ENCODE results near the gene MOCS3.
A peak's percentile ranks its signal among the peaks of the same experiment; 100 is the strongest.

MOCS3 gene

GRCh38 chr20:50957276-50957675, 1.3 kb upstream of the MOCS3 start:
- Histone ChIP-seq H3K79me2 (ENCODE audit: insufficient read depth, low read length) (peaks cover 77% of the 10 kb centered on the region), H3K27me3 (ENCODE audit: insufficient read depth, low read length, poor library complexity) (no peaks in the 10 kb centered on the region), H3K4me1 (ENCODE audit: insufficient read depth, low read length) (peaks cover 53% of the 10 kb centered on the region), H3K4me2 (ENCODE audit: insufficient read depth, low read length) (peak overlapping the region; percentile 96), H3K9ac (ENCODE audit: low read depth, low read length) (peak overlapping the region; percentile 75), H2AFZ (ENCODE audit: low read depth, low read length) (no peak overlapping the region), H3K36me3 (ENCODE audit: insufficient read depth, low read length) (peaks cover 43% of the 10 kb centered on the region), H4K20me1 (ENCODE audit: insufficient read depth, low read length) (peaks cover 48% of the 10 kb centered on the region), H3K4me3 (ENCODE audit: low read depth in 1 of 2, low read length in 2 of 2) (peak overlapping the region; percentile 82), H3K27ac (ENCODE audit: low read length) (peak overlapping the region; percentile 43; the same call in 1 of the 2 replicates), H3K9me3 (ENCODE audit: insufficient read depth, low read length, severe bottlenecking) (no peaks in the 10 kb centered on the region)
- ATAC-seq (ENCODE audit: insufficient read depth, low read depth) (no peak), DNase-seq (no peak)
- TF ChIP-seq EZH2 (IDR thresholded peaks at IDR 0.05; ENCODE audit: borderline replicate concordance, low read depth, low read length, severe bottlenecking), result no peak
- no peak for TF ChIP-seq CTCF (IDR thresholded peaks at IDR 0.05; ENCODE audit: borderline replicate concordance, extremely low read depth, low read length, poor library complexity, severe bottlenecking)

- peak within 1 kb of the TSS; percentile 75 for H3K9ac ChIP-seq (ENCODE audit: low read depth, low read length)
- TF ChIP-seq CTCF (IDR thresholded peaks at IDR 0.05; ENCODE audit: borderline replicate concordance, extremely low read depth, low read length, poor library complexity, severe bottlenecking) (no peak), EZH2 (IDR thresholded peaks at IDR 0.05; ENCODE audit: borderline replicate concordance, low read depth, low read length, severe bottlenecking) (no peak)
- H3K9me3 ChIP-seq (ENCODE audit: insufficient read depth, low read length, severe bottlenecking), result no peaks in the 10 kb centered on the region
- peak within 1 kb of the TSS; percentile 86 for H2AFZ ChIP-seq (ENCODE audit: low read depth, low read length)
- H3K27me3 ChIP-seq (ENCODE audit: insufficient read depth, low read length, poor library complexity), result no peaks in the 10 kb centered on the region
- H4K20me1 ChIP-seq (ENCODE audit: insufficient read depth, low read length), result peaks cover 47% of the 10 kb centered on the region
- peak within 1 kb of the TSS; percentile 96 for H3K4me2 ChIP-seq (ENCODE audit: insufficient read depth, low read length)
- DNase-seq (peak; percentile 88), ATAC-seq (ENCODE audit: insufficient read depth, low read depth) (peak; percentile 89)
- H3K27ac ChIP-seq (ENCODE audit: low read length), result peak within 1 kb of the TSS; percentile 90
- H3K36me3 ChIP-seq (ENCODE audit: insufficient read depth, low read length), result peaks cover 37% of the 10 kb centered on the region
- peak within 1 kb of the TSS; percentile 82 for H3K4me3 ChIP-seq (ENCODE audit: low read depth in 1 of 2, low read length in 2 of 2)
- H3K79me2 ChIP-seq (ENCODE audit: insufficient read depth, low read length), result peaks cover 71% of the 10 kb centered on the region
- H3K4me1 ChIP-seq (ENCODE audit: insufficient read depth, low read length), result peaks cover 53% of the 10 kb centered on the region
Observed at GRCh38 chr20:50957798-50958614, 612 bp upstream of the MOCS3 start, which contains the start of gene DPM1. DPM1 (minus strand) TSS chr20:50958532; CDS start chr20:50958523, 9 bp downstream.

- H3K4me2 ChIP-seq (ENCODE audit: insufficient read depth, low read length), result peak overlapping the region; percentile 96
- TF ChIP-seq CTCF (IDR thresholded peaks at IDR 0.05; ENCODE audit: borderline replicate concordance, extremely low read depth, low read length, poor library complexity, severe bottlenecking) (no peak), EZH2 (IDR thresholded peaks at IDR 0.05; ENCODE audit: borderline replicate concordance, low read depth, low read length, severe bottlenecking) (no peak)
- no peaks in the 10 kb centered on the region for H3K27me3 ChIP-seq (ENCODE audit: insufficient read depth, low read length, poor library complexity)
- peak overlapping the region in 1 of 2 experiments; percentile 82; a peak in 3 of 4 replicates for H3K4me3 ChIP-seq (ENCODE audit: low read depth in 1 of 2, low read length in 2 of 2)
- H2AFZ ChIP-seq (ENCODE audit: low read depth, low read length), result no peak overlapping the region
- no peak for DNase-seq
- peaks cover 38% of the 10 kb centered on the region for H4K20me1 ChIP-seq (ENCODE audit: insufficient read depth, low read length)
- peaks cover 48% of the 10 kb centered on the region for H3K4me1 ChIP-seq (ENCODE audit: insufficient read depth, low read length)
- peaks cover 54% of the 10 kb centered on the region for H3K79me2 ChIP-seq (ENCODE audit: insufficient read depth, low read length)
- H3K9ac ChIP-seq (ENCODE audit: low read depth, low read length), result peak overlapping the region; percentile 75
- H3K36me3 ChIP-seq (ENCODE audit: insufficient read depth, low read length), result peaks cover 21% of the 10 kb centered on the region
- no peaks in the 10 kb centered on the region for H3K9me3 ChIP-seq (ENCODE audit: insufficient read depth, low read length, severe bottlenecking)
- H3K27ac ChIP-seq (ENCODE audit: low read length), result no peak overlapping the region
- no peak for ATAC-seq (ENCODE audit: insufficient read depth, low read depth)
Observed at GRCh38 chr20:50959543-50960126, 1.0 kb downstream of the MOCS3 start.

Data from DND-41 (cell line).